K562 (cell line): ENCODE measurements around the gene DESI1. TPM values are rescaled to one million over a fixed set of nuclear protein-coding genes. Genes with fewer than 3 reads are reported as not detected.

Source experiments
- ATAC-seq: fragments of 200-7000 bp; cut with Tn5 transposase; 3 replicates; pipeline ENCODE4 v1.9.1; 2020; ENCODE audit warnings: moderate library complexity
- BruUV-seq: library from RNA; stranded (reverse); fragments of 400-500 nt; replicated peaks from 2 replicates; lab custom pipeline; 2021; lab: Mats Ljungman, UMichigan
- CTCF ChIA-PET: fragments of 300-600 bp; formaldehyde crosslinking; extraction: SDS; loops from one replicate; lab custom pipeline; 2021; ENCODE audit warnings: low intra/inter-chr PET ratio; lab: Yijun Ruan, JAX
- POLR2A ChIA-PET: fragments of 300-600, 350-650 bp; sonication (Branson Sonifier 250); formaldehyde crosslinking; extraction: SDS; loops from one replicate; lab custom pipeline; 2021; ENCODE audit warnings: antibody characterized with exemption, inconsistent platforms; lab: Yijun Ruan, JAX
- DNase-seq, 4 experiments: peaks; one replicate each; pipeline versions ENCODE4 v3.0.0 to v3.0.0-alpha.2; 2011 to 2018; ENCODE audit warnings: low spot score in 3 of 4, mixed read lengths in 3 of 4; ENCODE audit errors: extremely low read depth in 1 of 4
- FAIRE-seq: peaks from 2 replicates; lab custom pipeline; 2011; peaks lifted over from hg19 to GRCh38; lab: Jason Lieb, UNC
- H2AFZ ChIP-seq: 2 replicates; pipeline ENCODE4 v1.6.0; 2011; ENCODE audit warnings: low read depth, low read length, control low read depth, inconsistent platforms
- H3K27ac ChIP-seq: fragments of 200-600 bp; 3 replicates; pipeline ENCODE4 v1.8.0; 2011; ENCODE audit warnings: low read depth, mild to moderate bottlenecking, control low read depth, inconsistent platforms, low read length, moderate library complexity, mixed read lengths; ENCODE audit errors: extremely low read depth
- H3K27me3 ChIP-seq, 2 experiments: fragments of 300-600 bp in 1 of 2; 2 replicates in 1 of 2; 3 replicates in 1 of 2; pipeline versions ENCODE4 v1.6.0 to v1.8.0; 2011; ENCODE audit warnings: inconsistent platforms in 2 of 2, low read length in 2 of 2, mild to moderate bottlenecking in 1 of 2, mixed read lengths in 1 of 2, moderate library complexity in 1 of 2; ENCODE audit not compliant: control insufficient read depth in 2 of 2, insufficient read depth in 2 of 2
- H3K36me3 ChIP-seq: fragments of 300-600 bp; 3 replicates; pipeline ENCODE4 v1.8.0; 2011; ENCODE audit warnings: mild to moderate bottlenecking, low read length, inconsistent platforms; ENCODE audit not compliant: control insufficient read depth, insufficient read depth
- H3K4me1 ChIP-seq, 2 experiments: fragments of 200-600 bp in 1 of 2; replicated peaks in 1 of 2; 2 replicates in 1 of 2; 3 replicates in 1 of 2; pipeline versions ENCODE4 v1.5.1 to v1.8.0; 2011; ENCODE audit warnings: inconsistent platforms in 2 of 2, low read length in 2 of 2, mild to moderate bottlenecking in 1 of 2, mixed read lengths in 1 of 2, moderate library complexity in 1 of 2; ENCODE audit not compliant: control insufficient read depth in 2 of 2, insufficient read depth in 2 of 2
- H3K4me2 ChIP-seq: 2 replicates; pipeline ENCODE4 v1.6.1; 2011; ENCODE audit warnings: low read length, control low read depth, inconsistent platforms, mixed read lengths; ENCODE audit not compliant: insufficient read depth
- H3K4me3 ChIP-seq: fragments of 200-600 bp; sonication (generic), shearing (Covaris generic); 2 replicates; pipeline ENCODE4 v1.5.1; 2016; ENCODE audit warnings: control low read depth, inconsistent platforms
- H3K79me2 ChIP-seq: fragments of 200-600 bp; 3 replicates; pipeline ENCODE4 v1.8.0; 2011; ENCODE audit warnings: low read length, inconsistent platforms; ENCODE audit not compliant: control insufficient read depth, insufficient read depth
- H3K9ac ChIP-seq, 2 experiments: 2 replicates each; pipeline versions ENCODE4 v1.6.0 to v1.6.1; 2011; ENCODE audit warnings: low read depth in 2 of 2, low read length in 2 of 2, control low read depth in 1 of 2, inconsistent platforms in 1 of 2, mild to moderate bottlenecking in 1 of 2, mixed read lengths in 1 of 2; ENCODE audit not compliant: insufficient read depth in 1 of 2
- H3K9me1 ChIP-seq: one replicate; pipeline ENCODE4 v1.6.0; 2011; ENCODE audit warnings: inconsistent platforms, mild to moderate bottlenecking, low read length, moderate library complexity; ENCODE audit not compliant: control insufficient read depth, insufficient read depth
- H3K9me3 ChIP-seq: replicated peaks from 2 replicates; pipeline ENCODE4 v1.5.1; 2011; ENCODE audit warnings: low read depth, low read length, inconsistent platforms; ENCODE audit not compliant: control insufficient read depth, insufficient read depth
- H4K20me1 ChIP-seq: replicated peaks from 2 replicates; pipeline ENCODE4 v1.6.1; 2011; ENCODE audit warnings: low read length, inconsistent platforms, mixed read lengths; ENCODE audit not compliant: control insufficient read depth, insufficient read depth
- CTCF ChIP-seq, 3 experiments: IDR thresholded peaks in 2 of 3; conservative IDR thresholded peaks in 1 of 3; 2 replicates each; pipeline ENCODE4 v1.5.1; 2011 to 2012; ENCODE audit warnings: low read length in 3 of 3, mild to moderate bottlenecking in 3 of 3, control low read depth in 2 of 3, improper control_type of control experiment in 1 of 3, inconsistent platforms in 1 of 3, low read depth in 1 of 3, mixed read lengths in 1 of 3, moderate library complexity in 1 of 3; ENCODE audit not compliant: insufficient read depth in 2 of 3
- CTCFL ChIP-seq: IDR thresholded peaks from 2 replicates; pipeline ENCODE4 v1.6.1; 2011; ENCODE audit warnings: borderline replicate concordance, low read depth, mild to moderate bottlenecking, moderate library complexity, low read length; ENCODE audit not compliant: insufficient read depth, poor library complexity, severe bottlenecking
- E2F1 ChIP-seq: sonication (generic); formaldehyde crosslinking; IDR thresholded peaks from 2 replicates; pipeline ENCODE4 v1.8.1; 2023; ENCODE audit warnings: mild to moderate bottlenecking, missing genetic modification reagents, moderate library complexity
- EGR1 ChIP-seq: fragments of 450-650 bp; conservative IDR thresholded peaks from 2 replicates; pipeline ENCODE4 v1.6.1; 2017; ENCODE audit warnings: mild to moderate bottlenecking
- ELF1 ChIP-seq: fragments of 200-800 bp; sonication (Bioruptor generic); IDR thresholded peaks from 2 replicates; pipeline ENCODE4 v1.6.1; 2016; ENCODE audit warnings: missing genetic modification characterization, missing compliant biosample characterization
- ZNF134 ChIP-seq: fragments of 250-450 bp; sonication (Bioruptor Pico); conservative IDR thresholded peaks from 2 replicates; pipeline ENCODE4 v1.4.0; 2020
- WGBS: fragments of 100-300 bp; shearing (Covaris generic); methylation state at CpG from one replicate; pipeline ENCODE4 v1.1.6; 2016; ENCODE audit warnings: low coverage, mixed read lengths; ENCODE audit not compliant: insufficient coverage; ENCODE audit errors: missing lambda C conversion rate; 5-methylcytosine and 5-hydroxymethylcytosine counted together
- in situ Hi-C: fragments of 300-500 bp; cut with MboI; formaldehyde crosslinking; loops from 4 replicates; pipeline ENCODE4 v1.15.0; 2018; ENCODE audit warnings: inconsistent platforms, mixed read lengths
- intact Hi-C: fragments of 100-400 bp; cut with micrococcal nuclease; formaldehyde crosslinking; loops from 2 replicates; pipeline ENCODE4 v1.14.2; 2022
- polyA plus RNA-seq, 8 experiments: library from polyadenylated mRNA; depleted of rRNA in 4 of 8; stranded (reverse) in 5 of 8; unstranded in 3 of 8; fragments of >200 nt; fragmentation: Nextera tagmentation in 2 of 8; fragmentation: Illumina TruSeq in 1 of 8; extraction: Ambion mirVana in 2 of 8; extraction: Trizol in 1 of 8; gene quantifications; 2 replicates each; pipeline versions ENCODE4 v1.2.1 to v1.2.3, GENCODE V29; 2011 to 2014; ENCODE audit warnings: inconsistent platforms in 1 of 8, missing spikeins in 1 of 8
- total RNA-seq, 7 experiments: library from RNA; depleted of rRNA in 6 of 7; stranded (reverse); fragments of >200 nt in 6 of 7; fragmentation: Illumina TruSeq in 2 of 7; extraction: Trizol in 2 of 7; gene quantifications; 2 replicates each; pipeline versions ENCODE4 v1.2.1 to v1.2.3, GENCODE V29; 2011 to 2021; ENCODE audit warnings: low replicate concordance in 1 of 7

DESI1 gene
- total and polyA plus RNA-seq, 9 of the 15 experiments (the other 6 are each of a cell fraction or from before 2014, with no cell fraction given) = 7.2 to 45.9 (median 29.8) TPM

GRCh38 chr22:41562461-41562860, 58.4 kb downstream of the DESI1 start:
- no peak for DNase-seq
- no peak for TF ChIP-seq EGR1
- no peak for TF ChIP-seq ELF1 (tag)
- no peak for TF ChIP-seq ZNF134 (CRISPR knock-in tag)
- TF ChIP-seq E2F1 (CRISPR knock-in tag) = no peak
- peak; percentile 21 for TF ChIP-seq CTCFL
- 0 out of 6 replicates have a peak, but pooled peaks of 1 of the 3 experiments have one; percentile 6 for TF ChIP-seq CTCF (IDR thresholded peaks at IDR 0.05 in 2 of 3, conservative IDR thresholded peaks at IDR 0.05 in 1 of 3; ENCODE audit: insufficient read depth in 2 of 3, low read depth in 1 of 3, low read length in 3 of 3)
- Histone ChIP-seq H3K79me2 (no peaks in the 10 kb centered on the region), H3K4me1 (peaks cover 22 to 56% of the 10 kb centered on the region in 2 experiments; a peak in 4 of 5 replicates), H3K9me1 (no peaks in the 10 kb centered on the region), H2AFZ (peak overlapping the region; percentile 72), H3K9me3 (no peaks in the 10 kb centered on the region), H3K27ac (peak overlapping the region; percentile 62; the same call in 2 of the 3 replicates), H3K4me2 (peak overlapping the region; percentile 37; the same call in 1 of the 2 replicates), H3K9ac (peak overlapping the region; percentile 25 to 66; a peak in 3 of 4 replicates), H3K27me3 (no peaks in the 10 kb centered on the region), H3K36me3 (no peaks in the 10 kb centered on the region), H3K4me3 (no peak overlapping the region), H4K20me1 (no peaks in the 10 kb centered on the region)
- 33% methylated on average over 1 of the region's 4 CpGs for WGBS
- intact Hi-C loops = no loop called here
- in situ Hi-C loops = no loop called here
- ATAC-seq = no peak
- FAIRE-seq = no peak
- BruUV-seq = no TSS peak
- ChIA-PET CTCF (no interaction called here), POLR2A (interaction anchor here (0.6 to 0.7 kb wide), 2 partner anchors 24 to 27 kb away, joined by 3 read pairs; partner anchors contain the start of gene PMM1)
